NCI-H510A (cell line): ENCODE results near the gene SSTR1.
"Not testable (repeated sequence)": the region's sequence is repeated elsewhere in the genome, so short reads cannot be mapped to it uniquely, and the experiment has no call there.

Experiments
- DNase-seq: peaks from one replicate; lab custom pipeline; 2025; lab: John Stamatoyannopoulos, UW

The SSTR1 gene, protein sequence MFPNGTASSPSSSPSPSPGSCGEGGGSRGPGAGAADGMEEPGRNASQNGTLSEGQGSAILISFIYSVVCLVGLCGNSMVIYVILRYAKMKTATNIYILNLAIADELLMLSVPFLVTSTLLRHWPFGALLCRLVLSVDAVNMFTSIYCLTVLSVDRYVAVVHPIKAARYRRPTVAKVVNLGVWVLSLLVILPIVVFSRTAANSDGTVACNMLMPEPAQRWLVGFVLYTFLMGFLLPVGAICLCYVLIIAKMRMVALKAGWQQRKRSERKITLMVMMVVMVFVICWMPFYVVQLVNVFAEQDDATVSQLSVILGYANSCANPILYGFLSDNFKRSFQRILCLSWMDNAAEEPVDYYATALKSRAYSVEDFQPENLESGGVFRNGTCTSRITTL

DNA sequence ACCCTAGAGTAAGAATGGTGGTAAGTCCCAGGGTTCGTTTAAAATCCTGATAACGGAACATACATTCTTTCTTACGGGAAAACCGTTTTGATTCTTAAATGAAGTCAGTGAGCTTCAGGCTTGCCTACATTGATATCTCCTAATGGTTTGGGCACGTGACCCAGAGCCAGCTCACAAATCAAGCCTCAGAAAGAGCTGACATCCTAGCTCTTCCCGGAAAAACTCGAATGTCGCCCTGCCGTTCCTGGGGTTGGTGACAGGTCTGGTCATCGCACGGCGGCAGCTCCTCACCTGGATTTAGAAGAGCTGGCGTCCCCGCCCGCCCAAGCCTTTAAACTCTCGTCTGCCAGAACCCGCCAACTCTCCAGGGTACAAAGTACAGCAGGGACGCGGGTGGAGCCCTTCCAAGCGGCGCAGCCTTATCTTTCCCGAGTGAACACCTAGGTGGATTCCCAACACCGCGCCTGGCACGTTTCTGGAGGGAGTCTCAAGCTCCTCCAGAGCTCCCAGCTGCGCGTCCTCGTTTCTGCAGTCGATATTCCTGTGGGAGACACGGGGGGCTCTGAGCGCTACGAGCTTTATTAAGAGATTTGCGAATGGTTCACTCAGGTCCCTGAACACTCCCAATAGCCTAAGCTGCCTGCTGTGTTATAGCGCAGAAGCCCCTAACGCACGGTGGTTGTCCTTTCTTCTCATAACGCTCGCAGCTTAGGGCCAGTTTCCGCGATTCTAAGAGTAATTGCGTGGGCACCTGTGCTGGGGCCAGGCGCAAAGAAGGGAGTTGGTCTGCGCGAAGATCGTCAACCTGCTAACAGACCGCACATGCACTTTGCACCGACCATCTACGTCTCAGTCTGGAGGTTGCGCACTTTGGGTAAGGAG is at the start of gene SSTR1:
Gene SSTR1, plus strand, starts transcription at position 169 of the 882 bp plus-strand sequence. CDS start 1,486 bp downstream, outside the sequence.
- no peak for DNase-seq

DNA sequence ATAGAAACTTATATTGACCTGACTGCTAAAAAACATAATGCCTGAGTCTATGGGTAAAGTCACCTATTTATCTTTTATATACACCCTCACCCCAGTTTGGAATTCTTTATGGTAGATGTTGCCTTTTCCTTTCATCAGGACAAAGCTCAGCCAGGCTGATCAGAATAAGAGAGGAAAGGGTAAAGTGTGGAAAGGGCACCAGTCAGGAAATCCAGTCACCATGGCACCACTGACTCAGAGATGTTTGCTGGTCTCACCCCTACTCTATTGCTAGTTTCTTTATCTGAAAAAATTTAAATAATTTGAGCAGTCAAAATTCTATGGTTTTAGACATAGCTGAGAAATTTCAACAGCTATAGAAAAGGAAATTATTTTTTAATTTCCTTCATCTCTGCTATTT is 49.2 kb upstream of the SSTR1 start:
- DNase-seq = no peak

DNA sequence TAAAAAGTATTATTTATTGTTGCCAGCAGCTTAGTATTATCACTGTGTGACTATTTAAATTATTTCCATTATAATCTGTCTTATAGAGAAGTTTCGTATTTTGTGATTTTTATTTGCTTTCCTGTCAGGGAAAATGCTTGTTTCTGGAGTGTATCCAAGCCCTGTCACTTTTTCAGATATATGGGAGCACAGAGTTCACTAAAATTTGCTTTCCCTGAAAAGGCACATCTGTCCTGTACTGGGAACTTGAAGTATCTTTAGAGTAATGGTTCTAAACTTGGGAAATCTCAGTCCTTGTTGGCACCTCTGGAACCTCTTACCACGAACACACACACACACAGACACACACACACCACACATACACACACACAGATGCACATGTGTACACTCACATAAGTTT is 39.3 kb upstream of the SSTR1 start:
- DNase-seq = no peak

DNA sequence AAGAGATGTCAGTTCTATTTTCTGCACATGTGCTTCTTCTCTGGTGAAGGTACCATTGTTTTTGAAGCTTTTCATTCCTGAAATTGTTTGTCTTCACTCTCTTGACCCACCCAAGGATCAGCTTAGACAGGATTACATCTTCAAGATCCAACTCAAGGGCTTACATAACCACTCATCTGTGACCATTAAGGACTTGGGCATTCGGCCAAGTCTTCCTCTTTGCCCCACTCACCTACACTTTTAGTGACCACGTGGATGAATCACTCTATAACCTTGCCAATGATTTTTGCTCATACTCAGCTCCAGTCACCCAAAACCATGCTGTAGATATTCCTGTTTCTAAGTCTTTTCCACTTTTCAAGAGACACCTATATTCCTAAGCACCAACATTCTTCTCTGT is 36.5 kb upstream of the SSTR1 start:
- peak; percentile 1 for DNase-seq

DNA sequence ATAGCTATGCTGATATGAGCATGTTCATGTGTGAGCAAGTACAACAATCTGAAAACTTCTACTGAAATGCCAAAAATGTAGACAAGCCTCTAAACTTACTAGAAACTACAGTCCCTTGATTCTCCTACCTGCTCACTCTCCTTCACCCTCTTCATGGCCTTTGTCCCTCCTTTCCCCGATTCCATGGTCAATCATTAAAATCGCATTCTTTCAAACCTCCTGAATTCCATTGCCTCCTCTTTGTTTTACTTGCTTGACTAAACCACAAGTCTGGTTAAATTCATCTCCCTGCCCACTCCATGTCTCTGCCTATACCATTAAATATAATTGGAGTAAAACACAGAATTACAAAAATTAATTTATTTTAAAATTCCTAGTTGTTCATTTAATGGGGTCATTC is 33.0 kb upstream of the SSTR1 start:
- no peak for DNase-seq

DNA sequence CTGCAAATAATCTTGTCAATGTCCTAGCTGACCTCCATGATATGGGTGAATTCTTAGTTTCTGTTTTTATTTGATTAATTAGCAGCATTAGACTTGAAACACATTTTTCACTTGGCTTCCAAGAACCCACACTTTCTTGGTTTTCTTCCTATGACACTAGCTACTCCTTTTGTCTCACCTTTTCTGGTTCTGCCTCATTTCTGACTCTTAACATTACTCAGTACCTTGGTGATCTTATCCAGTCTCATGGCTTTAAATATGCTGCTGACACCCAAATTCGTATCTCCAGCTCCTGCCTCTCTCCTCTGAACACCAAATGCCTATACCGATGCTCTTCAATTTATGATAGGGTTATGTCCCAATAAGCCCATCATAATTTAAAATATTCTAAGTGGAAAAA is 32.0 kb upstream of the SSTR1 start:
- DNase-seq = no peak

DNA sequence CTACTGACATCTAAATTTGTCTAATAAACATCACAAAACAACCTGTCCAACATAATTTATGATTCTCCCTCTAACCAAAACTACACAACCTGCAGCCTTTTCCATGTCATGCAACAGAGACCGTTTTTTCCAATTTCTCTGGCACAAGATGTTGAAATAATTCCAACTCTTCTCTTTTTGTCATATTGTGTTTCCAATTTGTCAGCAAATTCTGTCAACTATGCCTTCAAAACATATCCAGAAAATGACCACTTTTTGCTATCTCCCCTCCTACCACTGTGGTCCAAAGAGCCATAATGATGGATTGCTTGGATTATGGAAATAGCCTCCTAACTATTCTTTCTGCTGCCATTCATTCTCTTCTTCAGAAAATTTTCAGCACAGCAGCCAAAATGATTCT is 31.3 kb upstream of the SSTR1 start:
- DNase-seq = no peak

DNA sequence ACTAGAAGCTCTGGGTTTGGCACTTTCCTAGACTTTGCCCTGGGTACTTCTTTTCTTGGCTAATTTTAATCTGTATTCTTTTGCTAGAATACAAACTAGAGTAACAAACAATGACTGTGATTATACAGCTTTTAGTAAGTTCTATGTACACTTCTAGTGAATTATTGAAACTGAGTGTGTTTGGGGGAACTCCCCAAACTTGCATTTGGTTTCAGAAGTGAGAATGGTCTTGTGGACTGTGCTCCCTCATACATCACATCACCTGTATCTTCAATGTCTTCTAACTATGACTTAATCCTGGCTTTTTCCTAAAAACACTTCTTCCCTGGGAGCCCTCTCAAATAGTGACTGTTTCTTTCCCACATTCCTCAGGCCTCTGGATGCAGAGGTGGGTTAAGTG is 23.6 kb upstream of the SSTR1 start:
- no peak for DNase-seq

DNA sequence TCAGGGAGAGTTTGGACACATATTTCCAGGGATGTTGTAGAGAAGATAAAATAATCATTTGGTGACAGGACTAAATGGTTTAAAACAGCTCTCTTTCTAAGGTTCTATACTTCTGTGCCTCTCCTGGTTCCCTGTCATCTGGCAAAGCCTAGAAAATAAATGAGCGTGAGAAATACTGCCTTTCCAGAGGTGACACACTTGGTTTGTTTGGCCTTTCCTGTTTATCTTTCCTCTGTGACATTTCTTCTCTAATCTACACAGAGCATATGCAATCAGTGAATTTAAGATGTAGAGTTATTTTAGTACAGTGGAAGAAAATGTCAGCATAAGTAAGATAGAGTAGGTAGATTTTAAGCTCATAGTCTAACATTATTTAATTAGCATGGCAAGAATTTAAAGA is 22.0 kb upstream of the SSTR1 start:
- DNase-seq = no peak

DNA sequence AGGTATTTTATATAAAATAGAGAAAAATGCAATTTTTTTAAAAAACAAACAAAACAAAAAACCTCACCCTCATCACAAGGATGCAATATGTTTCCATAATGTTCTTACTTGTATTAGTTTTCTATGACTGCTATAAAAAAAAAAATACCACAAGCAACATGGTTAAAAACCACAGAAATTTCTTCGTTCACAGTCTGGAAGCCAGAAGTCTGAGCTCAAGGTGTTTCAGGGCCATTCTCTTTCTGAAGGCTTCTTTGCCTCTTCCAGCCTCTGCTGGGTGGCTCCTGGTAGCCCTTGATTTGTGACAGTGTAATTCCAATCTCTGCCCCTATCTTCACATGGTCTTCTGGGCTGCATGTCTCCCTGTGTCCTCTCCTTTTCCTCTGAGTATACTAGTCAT is 21.5 kb upstream of the SSTR1 start:
- no peak for DNase-seq

DNA sequence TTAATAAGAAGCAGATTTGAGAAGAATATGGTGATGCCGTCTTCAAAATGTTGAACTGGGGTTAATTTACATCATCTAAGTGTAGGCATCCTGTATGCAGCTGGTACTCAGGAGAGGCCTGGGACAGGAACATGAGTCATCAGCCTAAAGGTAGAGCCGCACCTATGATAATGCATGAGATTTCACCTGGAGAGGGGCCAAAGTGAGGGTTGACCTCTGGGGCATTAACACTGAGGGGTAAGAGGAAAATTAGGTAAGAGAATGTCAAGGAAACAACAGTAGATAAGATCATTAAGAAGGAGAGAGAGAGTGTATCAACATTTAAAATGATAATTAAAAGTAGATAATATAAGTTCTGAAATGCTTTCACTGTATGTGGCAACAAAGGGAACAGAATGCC is 20.2 kb upstream of the SSTR1 start:
- no peak for DNase-seq

DNA sequence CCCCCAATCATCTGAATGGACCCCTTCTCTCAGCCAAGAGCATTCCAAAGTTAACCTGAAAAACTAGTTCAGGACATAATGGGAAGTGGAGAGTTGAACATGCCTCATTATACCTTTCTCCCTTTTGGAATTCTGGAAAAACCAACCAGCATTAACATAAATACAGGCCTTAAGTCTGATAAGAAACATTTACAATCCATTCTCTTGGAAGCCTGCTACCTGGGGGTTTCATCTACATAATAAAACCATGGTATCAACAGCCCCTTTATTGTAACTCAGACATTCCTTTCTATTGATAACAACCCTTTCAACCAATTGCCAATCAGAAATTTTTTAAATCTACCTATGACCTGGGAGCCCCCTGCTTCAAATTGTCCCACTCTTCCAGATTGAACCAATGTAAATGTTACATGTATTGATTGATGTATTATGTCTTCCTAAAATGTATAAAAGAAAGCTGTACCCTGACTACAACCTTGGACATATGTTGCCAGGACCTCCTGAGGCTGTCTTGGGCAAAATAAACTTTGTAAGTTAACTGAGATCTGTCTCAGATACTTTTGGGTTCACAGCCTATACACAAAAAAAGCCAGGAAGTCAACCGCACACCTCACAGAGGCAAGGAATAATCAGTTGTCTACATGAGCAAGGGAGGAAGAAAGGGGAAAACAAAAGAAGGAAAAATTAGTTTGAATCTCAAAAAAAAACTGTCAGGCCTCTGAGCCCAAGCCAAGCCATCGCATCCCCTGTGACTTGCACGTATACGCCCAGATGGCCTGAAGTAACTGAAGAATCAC is 17.6 kb upstream of the SSTR1 start:
- DNase-seq = no peak

DNA sequence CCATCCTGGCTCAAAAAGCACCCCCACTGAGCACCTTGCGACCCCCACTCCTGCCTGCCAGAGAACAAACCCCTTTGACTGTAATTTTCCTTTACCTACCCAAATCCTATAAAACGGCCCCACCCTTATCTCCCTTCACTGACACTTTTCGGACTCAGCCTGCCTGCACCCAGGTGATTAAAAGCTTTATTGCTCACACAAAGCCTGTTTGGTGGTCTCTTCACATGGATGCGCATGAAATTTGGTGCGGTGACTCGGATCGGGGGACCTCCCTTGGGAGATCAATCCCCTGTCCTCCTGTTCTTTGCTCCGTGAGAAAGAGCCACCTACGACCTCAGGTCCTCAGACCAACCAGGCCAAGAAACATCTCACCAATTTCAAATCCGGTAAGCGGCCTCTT is 16.9 kb upstream of the SSTR1 start:
- DNase-seq = not testable (repeated sequence)

DNA sequence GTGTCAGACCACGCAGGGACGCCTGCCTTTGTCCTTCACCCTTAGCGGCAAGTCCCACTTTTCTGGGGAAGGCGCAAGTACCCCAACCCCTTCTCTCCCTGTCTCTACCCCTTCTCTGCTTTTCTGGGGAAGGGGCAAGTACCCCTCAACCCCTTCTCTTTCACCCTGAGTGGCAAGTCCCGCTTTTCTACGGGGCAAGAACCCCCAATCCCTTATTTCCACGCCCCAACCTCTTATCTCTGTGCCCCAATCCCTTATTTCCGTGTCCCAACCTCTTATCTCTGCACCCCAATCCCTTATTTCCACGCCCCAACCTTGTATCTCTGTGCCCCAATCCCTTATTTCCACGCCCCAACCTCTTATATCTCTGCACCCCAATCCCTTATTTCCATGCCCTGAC is 16.2 kb upstream of the SSTR1 start:
- not testable (repeated sequence) for DNase-seq

DNA sequence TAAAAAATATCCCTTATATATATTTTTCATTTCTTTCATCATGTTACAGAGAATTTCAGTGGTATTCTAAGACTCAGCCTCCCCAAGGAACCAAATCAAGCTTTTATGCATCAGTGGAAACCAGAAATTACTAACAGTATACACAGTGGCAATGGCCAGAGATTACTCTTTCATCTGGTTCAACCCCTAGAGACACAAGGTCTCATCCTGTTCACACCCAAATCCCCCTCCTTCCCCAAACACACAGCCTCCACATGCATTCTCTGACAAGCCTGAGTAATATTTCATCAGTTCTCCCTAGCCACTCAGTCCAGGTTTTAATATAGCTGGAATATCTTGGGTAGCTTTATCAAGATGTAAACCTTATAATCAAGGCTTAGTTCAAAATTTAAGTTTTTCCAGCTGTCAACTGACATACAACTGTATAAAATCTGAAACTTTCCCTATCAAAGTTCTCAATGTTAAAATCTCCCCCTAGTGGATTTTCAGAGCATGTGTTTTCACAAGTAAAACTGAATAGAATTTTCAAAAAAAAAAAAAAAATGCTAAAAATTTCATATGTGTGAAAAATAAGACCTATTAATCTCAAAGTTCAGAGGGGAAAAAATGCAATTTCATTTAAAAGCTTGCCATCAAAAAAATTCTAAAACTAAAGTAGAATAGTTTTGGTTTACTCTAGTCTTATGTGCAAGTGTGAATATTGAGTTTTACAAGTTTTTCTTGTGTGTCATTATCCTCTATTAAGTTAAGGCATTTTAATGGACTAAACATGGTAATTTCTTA is 10.5 kb upstream of the SSTR1 start:
- no peak for DNase-seq

DNA sequence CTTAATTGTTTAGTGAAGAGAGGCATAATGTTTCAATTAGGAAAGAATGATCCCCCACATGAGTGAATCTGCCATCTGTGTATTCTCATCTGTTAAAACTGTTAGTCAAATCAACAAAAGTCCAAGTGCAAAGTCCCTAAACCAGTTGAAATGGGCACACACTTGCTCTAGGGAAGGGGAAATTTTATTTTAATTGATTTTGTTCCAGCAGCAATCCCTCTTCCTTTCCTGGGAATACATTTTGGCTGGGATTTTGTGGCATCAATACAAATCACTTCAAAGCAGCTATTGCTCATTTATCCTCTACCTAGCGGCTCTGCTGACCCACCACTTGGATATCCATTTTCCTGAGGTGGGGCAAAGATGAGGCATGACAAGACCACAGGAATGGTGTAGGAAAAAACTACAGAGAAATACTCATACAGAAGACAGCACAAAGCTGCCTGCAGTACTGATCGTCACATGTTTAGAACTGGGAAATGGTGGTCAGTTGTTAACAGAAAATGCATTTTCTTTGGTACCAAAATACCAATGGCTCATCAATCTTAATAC is 9.8 kb upstream of the SSTR1 start:
- DNase-seq = no peak

DNA sequence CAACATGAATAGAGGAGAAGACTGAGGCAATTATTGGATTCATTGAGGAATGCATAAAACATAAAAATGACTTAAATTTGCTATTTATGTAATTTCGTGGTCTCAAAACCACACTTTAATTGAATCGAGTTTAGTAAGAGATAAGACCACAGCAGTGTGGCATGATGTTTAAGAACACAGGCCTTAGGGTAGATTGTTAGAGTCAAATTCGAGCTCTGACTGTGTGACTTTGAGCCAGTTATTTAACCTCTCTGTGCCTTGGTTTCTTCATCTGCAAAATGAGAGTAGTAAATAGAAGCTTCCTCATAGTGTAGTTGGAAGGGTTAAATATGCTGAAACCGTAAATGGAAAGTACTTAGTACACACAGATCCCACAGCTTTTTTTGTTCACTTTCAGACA is 9.3 kb upstream of the SSTR1 start:
- DNase-seq = no peak

DNA sequence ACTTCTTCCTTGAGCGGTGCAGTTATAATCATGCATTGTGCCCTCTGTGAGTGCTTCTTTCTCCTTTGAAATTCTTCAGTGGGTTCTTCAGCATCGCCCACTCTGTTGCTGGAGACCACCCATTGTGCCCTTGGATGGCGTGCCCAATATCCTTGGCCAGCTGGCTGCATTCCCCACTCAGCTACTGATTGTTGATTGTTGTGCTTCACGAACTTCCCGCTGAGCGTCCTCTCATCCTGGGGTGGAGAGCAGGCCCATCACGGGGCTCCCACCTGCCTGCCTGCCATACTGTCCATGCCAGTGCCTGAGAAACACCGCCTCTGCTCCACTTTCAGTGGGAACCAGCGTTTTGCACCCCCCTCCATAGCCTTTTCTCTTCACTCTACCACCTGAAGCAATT is 8.6 kb upstream of the SSTR1 start:
- DNase-seq = no peak

DNA sequence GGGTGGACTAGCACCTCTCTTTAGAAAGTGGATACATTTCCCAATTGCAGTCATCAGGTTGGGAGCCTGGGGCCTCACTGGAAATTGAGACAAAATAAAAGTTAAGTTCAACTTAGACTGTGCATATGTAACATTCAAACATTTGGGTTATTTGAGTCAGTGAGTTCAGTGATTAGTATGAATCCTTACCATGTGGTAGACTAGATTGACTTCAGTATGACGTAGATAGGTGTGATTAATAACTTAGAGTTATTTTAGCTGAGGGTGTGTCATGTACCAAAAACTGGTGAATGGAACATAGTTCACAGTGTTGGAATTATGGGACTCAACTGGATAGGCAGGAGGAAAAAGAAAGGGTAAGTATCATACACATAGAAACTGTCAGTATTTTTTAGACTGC is 8.0 kb upstream of the SSTR1 start:
- no peak for DNase-seq

DNA sequence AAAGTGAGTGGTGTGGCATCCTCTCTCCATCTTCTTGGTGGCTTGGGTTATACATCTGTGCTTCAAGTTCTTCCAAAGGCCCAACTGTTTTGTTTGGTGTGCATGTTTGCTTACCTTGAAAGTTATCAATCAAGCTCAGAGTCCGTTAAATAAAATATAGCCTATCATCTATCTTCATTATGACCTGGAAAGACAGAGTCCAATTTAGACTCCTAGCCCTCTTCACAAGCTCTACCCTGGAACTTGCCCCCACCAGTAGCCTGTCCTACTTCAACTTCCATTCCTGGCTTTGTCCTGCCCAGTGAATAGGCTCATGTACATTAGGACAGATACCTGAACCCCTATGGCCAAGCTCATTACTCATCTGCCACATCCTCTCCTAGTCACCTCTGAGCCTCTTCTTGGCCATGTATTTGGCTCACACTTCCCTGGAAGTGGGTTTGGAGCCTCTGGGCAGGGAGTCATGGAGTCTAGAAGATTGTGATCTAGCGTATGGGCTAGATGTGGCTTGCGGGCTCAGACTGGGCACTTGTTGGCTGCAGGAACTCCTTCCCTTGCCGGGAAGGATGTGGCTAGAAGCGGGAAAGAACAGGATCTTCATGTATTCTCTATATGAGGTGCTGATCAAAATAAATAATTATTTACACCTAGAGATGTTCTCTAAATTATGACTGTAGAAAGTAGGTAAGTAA is 6.4 kb upstream of the SSTR1 start:
- DNase-seq = no peak
